PC-3 (cell line): ENCODE data around the gene MIDN.

Experiments used
- EZH2 ChIP-seq: fragments of 300-600 bp; sonication (generic); IDR thresholded peaks from one replicate; pipeline ENCODE4 v1.6.1; 2017; ENCODE audit warnings: antibody characterized with exemption, mild to moderate bottlenecking, low read length; ENCODE audit not compliant: unreplicated experiment
- EZH2phosphoT487 ChIP-seq: fragments of 300-600 bp; sonication (generic); IDR thresholded peaks from 2 replicates; pipeline ENCODE4 v1.6.1; 2018; ENCODE audit warnings: mild to moderate bottlenecking, antibody characterized with exemption, low read length, borderline replicate concordance
- TF ChIP-seq, protein P1 (sequence below): fragments of 300-600 bp; sonication (generic); conservative IDR thresholded peaks from 2 replicates; pipeline ENCODE4 v1.5.1; 2017; ENCODE audit warnings: antibody characterized with exemption, low read depth, mild to moderate bottlenecking, low read length

DNA sequence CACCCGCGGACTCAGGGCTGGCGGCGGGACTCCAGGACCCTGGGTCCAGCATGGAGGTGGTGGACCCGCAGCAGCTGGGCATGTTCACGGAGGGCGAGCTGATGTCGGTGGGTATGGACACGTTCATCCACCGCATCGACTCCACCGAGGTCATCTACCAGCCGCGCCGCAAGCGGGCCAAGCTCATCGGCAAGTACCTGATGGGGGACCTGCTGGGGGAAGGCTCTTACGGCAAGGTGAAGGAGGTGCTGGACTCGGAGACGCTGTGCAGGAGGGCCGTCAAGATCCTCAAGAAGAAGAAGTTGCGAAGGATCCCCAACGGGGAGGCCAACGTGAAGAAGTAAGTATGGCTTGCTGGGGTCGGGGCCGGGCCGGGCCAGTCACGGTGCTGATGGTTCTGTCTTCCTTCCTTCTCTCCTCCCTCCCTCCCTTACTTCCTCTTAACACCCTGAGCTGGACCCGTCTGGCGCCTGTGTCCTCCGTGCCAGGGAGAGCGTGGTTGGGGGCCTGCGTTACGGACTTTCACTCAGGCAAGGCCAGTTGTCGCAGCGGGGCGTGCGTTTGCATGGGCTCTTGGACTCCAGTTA is 41.4 kb upstream of the MIDN start:
- TF ChIP-seq, protein P1, sequence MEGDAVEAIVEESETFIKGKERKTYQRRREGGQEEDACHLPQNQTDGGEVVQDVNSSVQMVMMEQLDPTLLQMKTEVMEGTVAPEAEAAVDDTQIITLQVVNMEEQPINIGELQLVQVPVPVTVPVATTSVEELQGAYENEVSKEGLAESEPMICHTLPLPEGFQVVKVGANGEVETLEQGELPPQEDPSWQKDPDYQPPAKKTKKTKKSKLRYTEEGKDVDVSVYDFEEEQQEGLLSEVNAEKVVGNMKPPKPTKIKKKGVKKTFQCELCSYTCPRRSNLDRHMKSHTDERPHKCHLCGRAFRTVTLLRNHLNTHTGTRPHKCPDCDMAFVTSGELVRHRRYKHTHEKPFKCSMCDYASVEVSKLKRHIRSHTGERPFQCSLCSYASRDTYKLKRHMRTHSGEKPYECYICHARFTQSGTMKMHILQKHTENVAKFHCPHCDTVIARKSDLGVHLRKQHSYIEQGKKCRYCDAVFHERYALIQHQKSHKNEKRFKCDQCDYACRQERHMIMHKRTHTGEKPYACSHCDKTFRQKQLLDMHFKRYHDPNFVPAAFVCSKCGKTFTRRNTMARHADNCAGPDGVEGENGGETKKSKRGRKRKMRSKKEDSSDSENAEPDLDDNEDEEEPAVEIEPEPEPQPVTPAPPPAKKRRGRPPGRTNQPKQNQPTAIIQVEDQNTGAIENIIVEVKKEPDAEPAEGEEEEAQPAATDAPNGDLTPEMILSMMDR = no peak
- TF ChIP-seq EZH2 (no peak), EZH2phosphoT487 (no peak)
